ENCODE data around the gene PELI3. TPM values are rescaled to one million over a fixed set of nuclear protein-coding genes. Genes with fewer than 3 reads are reported as not detected.

The PELI3 gene
- polyA plus RNA-seq, 4 donors, result 3.1 to 5.0 (median 4.6) TPM

DNA sequence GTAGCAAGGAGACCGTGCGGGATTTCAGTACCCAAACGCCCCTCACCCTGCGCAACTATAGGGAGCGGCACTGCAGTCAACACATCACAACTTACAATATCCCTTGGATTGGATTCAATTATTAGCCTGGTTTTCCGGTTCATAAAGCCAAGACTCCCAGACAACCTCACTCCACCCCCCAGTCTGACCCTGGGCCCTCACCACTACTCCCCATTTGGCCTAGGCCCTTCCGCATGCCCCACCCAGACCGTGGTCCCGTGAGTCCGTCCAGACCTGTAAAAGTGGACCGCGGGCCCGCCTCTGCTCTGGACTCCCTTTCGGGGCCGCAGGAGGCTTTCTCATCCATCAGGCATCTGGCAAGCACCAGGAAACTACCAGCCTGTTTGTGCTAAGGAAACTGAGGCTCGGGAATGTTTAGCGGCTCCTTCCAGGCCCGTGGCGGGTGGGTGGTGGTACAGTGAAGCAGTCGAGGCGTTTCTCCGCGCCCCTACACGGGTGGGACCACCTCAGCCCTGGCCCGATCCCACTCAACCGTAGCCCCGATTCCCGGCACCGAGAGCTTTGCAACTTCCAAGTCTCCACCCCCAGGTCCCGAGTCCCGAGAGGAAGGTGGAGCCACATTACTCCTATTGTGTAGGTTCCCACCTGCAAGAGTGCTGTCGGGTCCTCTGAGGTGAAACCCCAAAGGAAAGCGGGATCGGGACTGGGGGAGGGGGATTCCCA lies 12.8 kb downstream of the PELI3 start:
- peak overlapping the region; percentile 60 to 79 (median 71) for H3K4me3 ChIP-seq (ENCODE audit: low read depth in 1 of 3, low read length in 3 of 3)
- FAIRE-seq (no peak), DNase-seq (peak in 1 of 2 donors; percentile 82)
- H3K36me3 ChIP-seq (ENCODE audit: control insufficient read depth in 3 of 3, insufficient read depth in 2 of 3, low read depth in 1 of 3, low read length in 3 of 3), result peaks cover 0 to 40% (median 2%) of the 10 kb centered on the region in 3 donors
- H3K27me3 ChIP-seq (ENCODE audit: control insufficient read depth in 3 of 3, insufficient read depth in 3 of 3, low read length in 3 of 3), result no peaks in the 10 kb centered on the region
- no peaks in the 10 kb centered on the region for H3K9me3 ChIP-seq (ENCODE audit: control insufficient read depth in 2 of 2, insufficient read depth in 1 of 2, low read depth in 1 of 2, low read length in 1 of 2)
- 0 to 3% (median 2%) methylated on average over 34 of the region's 34 CpGs for WGBS, 3 donors
- H3K4me1 ChIP-seq (ENCODE audit: control insufficient read depth in 3 of 3, insufficient read depth in 2 of 3, low read depth in 1 of 3, low read length in 2 of 3), result peaks cover 3 to 12% (median 4%) of the 10 kb centered on the region in 3 donors
- peak overlapping the region; percentile 87 to 98 (median 94) for H3K27ac ChIP-seq (ENCODE audit: low read depth in 1 of 3, low read length in 2 of 3)

DNA sequence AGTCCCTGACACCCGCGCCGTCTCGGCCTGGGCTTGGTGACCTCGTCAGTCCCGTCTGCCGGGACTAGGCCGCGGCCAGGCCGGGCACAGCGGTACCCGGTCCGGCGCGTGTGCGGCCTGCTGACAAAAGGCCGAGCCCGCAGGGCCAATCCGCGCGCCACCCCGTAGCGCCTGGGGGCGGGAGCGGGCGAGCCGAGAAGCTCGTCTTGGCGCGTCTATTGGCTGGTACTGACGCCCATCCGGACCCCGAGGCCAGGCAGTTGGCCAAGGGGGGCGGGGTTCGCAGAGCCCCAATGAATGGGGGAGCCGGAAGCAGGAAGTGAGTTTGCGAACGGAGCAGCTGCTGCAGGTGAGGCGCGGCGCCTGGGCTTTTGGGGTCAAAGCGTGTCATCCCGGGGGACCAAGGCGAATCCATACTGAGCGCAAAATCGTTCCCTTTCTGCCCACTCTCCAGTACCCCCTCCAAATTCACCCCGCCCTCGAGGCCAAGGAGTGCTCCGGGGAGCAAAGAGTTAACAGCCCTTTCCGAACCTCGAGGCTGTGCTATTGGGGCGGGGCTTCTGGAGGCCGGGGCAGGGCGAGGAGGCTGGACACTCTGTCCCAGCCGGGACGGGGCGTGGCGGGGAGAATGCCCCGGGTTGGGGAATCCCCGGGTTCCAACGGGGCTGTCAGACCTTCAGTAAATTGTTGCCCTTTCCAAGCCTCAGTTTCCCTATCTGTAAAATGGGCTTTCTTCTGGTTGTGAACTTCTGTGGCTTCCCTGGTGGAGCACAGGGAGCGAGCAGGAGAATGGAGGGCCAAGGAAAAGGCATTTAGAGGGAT lies 13.6 kb downstream of the PELI3 start, which contains the start of gene DPP3:
Gene DPP3, plus strand, starts transcription at position 318 of the 822 bp plus-strand sequence. CDS start 1,767 bp downstream, outside the sequence.
- Histone ChIP-seq H3K36me3 (ENCODE audit: control insufficient read depth in 3 of 3, insufficient read depth in 2 of 3, low read depth in 1 of 3, low read length in 3 of 3) (peaks cover 0 to 41% (median 2%) of the 10 kb centered on the region in 3 donors), H3K4me1 (ENCODE audit: control insufficient read depth in 3 of 3, insufficient read depth in 2 of 3, low read depth in 1 of 3, low read length in 2 of 3) (peaks cover 3 to 12% (median 4%) of the 10 kb centered on the region in 3 donors), H3K9me3 (ENCODE audit: control insufficient read depth in 2 of 2, insufficient read depth in 1 of 2, low read depth in 1 of 2, low read length in 1 of 2) (no peaks in the 10 kb centered on the region), H3K27ac (ENCODE audit: low read depth in 1 of 3, low read length in 2 of 3) (peak within 1 kb of the TSS; percentile 87 to 98 (median 94)), H3K27me3 (ENCODE audit: control insufficient read depth in 3 of 3, insufficient read depth in 3 of 3, low read length in 3 of 3) (no peaks in the 10 kb centered on the region), H3K4me3 (ENCODE audit: low read depth in 1 of 3, low read length in 3 of 3) (peak within 1 kb of the TSS; percentile 60 to 79 (median 71))
- 1% methylated on average over 45 to 62 of the region's 62 CpGs for WGBS, 3 donors
- DNase-seq, result peak; percentile 98 to 99
- FAIRE-seq, result no peak

DNA sequence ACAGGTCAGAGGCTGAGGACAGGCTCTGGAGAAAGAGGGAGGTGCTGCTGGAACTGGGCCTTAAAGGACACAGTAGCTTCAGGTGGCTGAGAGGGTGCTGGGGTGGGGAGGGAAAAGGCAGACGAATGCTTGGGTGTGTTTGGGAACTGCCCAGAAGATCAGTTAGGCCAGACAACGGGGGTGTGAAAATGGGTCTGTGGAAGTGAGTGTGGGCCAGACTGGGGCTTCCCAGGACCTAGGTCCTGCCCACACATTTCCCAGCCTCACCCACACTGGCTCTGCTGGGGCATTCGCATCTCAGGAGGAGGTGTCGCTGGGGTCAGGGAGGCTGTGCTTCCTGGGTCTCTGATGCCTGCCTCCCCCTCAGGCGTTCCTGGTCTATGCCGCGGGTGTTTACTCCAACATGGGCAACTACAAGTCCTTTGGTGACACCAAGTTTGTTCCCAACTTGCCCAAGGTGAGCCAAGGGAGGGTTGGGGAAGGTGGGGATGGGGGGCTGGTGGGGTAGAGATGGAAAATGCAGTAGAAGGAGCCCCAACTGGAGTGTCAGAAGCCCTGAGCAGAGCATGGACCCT lies 18.2 kb downstream of the PELI3 start:
- H3K27ac ChIP-seq (ENCODE audit: low read depth in 1 of 3, low read length in 2 of 3), result no peak overlapping the region
- no peaks in the 10 kb centered on the region for H3K27me3 ChIP-seq (ENCODE audit: control insufficient read depth in 3 of 3, insufficient read depth in 3 of 3, low read length in 3 of 3)
- 80 to 84% (median 84%) methylated on average over 7 of the region's 7 CpGs for WGBS, 3 donors
- H3K4me1 ChIP-seq (ENCODE audit: control insufficient read depth in 3 of 3, insufficient read depth in 2 of 3, low read depth in 1 of 3, low read length in 2 of 3), result peaks cover 2 to 5% (median 3%) of the 10 kb centered on the region in 3 donors
- FAIRE-seq (no peak), DNase-seq (no peak)
- H3K36me3 ChIP-seq (ENCODE audit: control insufficient read depth in 3 of 3, insufficient read depth in 2 of 3, low read depth in 1 of 3, low read length in 3 of 3), result peaks cover 2 to 60% (median 9%) of the 10 kb centered on the region in 3 donors
- H3K4me3 ChIP-seq (ENCODE audit: low read depth in 1 of 3, low read length in 3 of 3), result no peak overlapping the region
- H3K9me3 ChIP-seq (ENCODE audit: control insufficient read depth in 2 of 2, insufficient read depth in 1 of 2, low read depth in 1 of 2, low read length in 1 of 2), result no peaks in the 10 kb centered on the region

DNA sequence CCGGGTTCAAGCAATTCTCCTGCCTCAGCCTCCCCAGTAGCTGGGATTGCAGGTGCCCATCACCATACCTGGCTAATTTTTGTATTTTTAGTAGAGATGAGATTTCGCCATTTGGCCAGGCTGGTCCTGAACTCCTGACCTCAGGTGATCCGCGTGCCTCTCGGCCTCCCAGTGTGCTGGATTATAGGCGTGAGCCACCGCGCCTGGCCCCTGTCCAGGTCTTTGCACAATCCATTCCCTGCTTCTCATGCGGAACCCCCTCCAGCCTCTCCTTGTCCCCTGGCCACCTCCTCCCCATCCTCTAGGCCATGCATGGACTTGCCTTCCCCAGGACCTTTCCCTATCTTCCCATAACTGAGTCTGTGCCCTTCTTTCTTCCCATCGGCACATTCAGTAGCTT lies 22.3 kb downstream of the PELI3 start:
- Histone ChIP-seq H3K36me3 (ENCODE audit: control insufficient read depth in 3 of 3, insufficient read depth in 2 of 3, low read depth in 1 of 3, low read length in 3 of 3) (peaks cover 7 to 93% (median 9%) of the 10 kb centered on the region in 3 donors), H3K4me3 (ENCODE audit: low read depth in 1 of 3, low read length in 3 of 3) (no peak overlapping the region), H3K27ac (ENCODE audit: low read depth in 1 of 3, low read length in 2 of 3) (no peak overlapping the region), H3K27me3 (ENCODE audit: control insufficient read depth in 3 of 3, insufficient read depth in 3 of 3, low read length in 3 of 3) (no peaks in the 10 kb centered on the region), H3K4me1 (ENCODE audit: control insufficient read depth in 3 of 3, insufficient read depth in 2 of 3, low read depth in 1 of 3, low read length in 2 of 3) (peaks cover 0 to 17% (median 0%) of the 10 kb centered on the region in 3 donors), H3K9me3 (ENCODE audit: control insufficient read depth in 2 of 2, insufficient read depth in 1 of 2, low read depth in 1 of 2, low read length in 1 of 2) (no peaks in the 10 kb centered on the region)
- WGBS, 3 donors, result 91 to 95% (median 91%) methylated on average over 9 to 10 of the region's 10 CpGs
- FAIRE-seq (no peak), DNase-seq (no peak)

DNA sequence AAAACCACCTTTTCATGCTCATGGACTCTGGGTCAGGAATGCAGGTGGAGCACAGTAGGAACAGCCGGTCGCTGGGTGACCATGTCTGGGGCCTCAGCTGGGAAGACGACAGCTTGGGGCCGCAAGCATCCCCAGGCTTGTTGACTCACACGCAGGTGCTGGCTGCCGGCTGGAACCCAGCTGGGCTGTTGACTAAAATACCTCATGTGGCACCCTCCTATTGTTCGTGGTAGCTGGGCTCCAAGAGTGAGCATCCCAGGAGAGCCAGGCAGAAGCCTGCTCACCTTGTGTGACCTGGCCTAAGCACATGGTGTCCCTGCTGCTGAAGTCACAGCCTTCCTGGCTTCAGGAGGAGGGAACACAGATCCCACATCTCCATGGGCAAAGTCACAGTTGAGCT lies 22.9 kb downstream of the PELI3 start:
- H3K4me1 ChIP-seq (ENCODE audit: control insufficient read depth in 3 of 3, insufficient read depth in 2 of 3, low read depth in 1 of 3, low read length in 2 of 3), result peaks cover 0 to 18% (median 0%) of the 10 kb centered on the region in 3 donors
- H3K9me3 ChIP-seq (ENCODE audit: control insufficient read depth in 2 of 2, insufficient read depth in 1 of 2, low read depth in 1 of 2, low read length in 1 of 2), result no peaks in the 10 kb centered on the region
- WGBS, 3 donors, result 90 to 94% (median 91%) methylated on average over 7 of the region's 7 CpGs
- H3K27ac ChIP-seq (ENCODE audit: low read depth in 1 of 3, low read length in 2 of 3), result no peak overlapping the region
- FAIRE-seq, result no peak
- peaks cover 7 to 94% (median 7%) of the 10 kb centered on the region in 3 donors for H3K36me3 ChIP-seq (ENCODE audit: control insufficient read depth in 3 of 3, insufficient read depth in 2 of 3, low read depth in 1 of 3, low read length in 3 of 3)
- DNase-seq, result no peak
- no peak overlapping the region for H3K4me3 ChIP-seq (ENCODE audit: low read depth in 1 of 3, low read length in 3 of 3)
- no peaks in the 10 kb centered on the region for H3K27me3 ChIP-seq (ENCODE audit: control insufficient read depth in 3 of 3, insufficient read depth in 3 of 3, low read length in 3 of 3)

DNA sequence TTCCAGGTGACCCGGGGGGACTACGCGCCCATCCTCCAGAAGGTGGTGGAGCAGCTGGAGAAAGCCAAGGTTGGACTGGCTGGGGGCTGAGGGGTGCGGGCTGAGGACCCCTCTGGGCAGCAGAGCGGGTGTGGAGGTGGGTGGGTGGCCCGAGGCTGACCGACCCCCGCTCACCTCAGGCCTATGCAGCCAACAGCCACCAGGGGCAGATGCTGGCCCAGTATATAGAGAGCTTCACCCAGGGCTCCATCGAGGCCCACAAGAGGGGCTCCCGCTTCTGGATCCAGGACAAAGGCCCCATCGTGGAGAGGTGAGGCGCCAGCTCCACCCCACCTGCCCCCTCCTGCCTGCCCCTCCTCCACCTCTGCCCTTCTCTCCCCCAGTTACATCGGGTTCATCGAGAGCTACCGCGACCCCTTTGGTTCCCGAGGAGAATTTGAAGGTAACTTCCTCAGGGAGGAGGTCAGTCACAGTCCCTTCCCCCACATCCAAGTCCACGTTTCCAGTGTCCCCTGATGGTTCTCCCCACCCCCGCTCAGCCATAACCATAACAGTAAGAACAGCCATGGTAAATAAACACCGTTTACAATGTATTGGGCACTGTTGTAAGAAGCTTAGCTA lies 24.7 kb downstream of the PELI3 start:
- H3K27me3 ChIP-seq (ENCODE audit: control insufficient read depth in 3 of 3, insufficient read depth in 3 of 3, low read length in 3 of 3), result no peaks in the 10 kb centered on the region
- H3K36me3 ChIP-seq (ENCODE audit: control insufficient read depth in 3 of 3, insufficient read depth in 2 of 3, low read depth in 1 of 3, low read length in 3 of 3), result peaks cover 7 to 94% (median 9%) of the 10 kb centered on the region in 3 donors
- H3K4me1 ChIP-seq (ENCODE audit: control insufficient read depth in 3 of 3, insufficient read depth in 2 of 3, low read depth in 1 of 3, low read length in 2 of 3), result peaks cover 0 to 18% (median 0%) of the 10 kb centered on the region in 3 donors
- FAIRE-seq (no peak), DNase-seq (no peak)
- no peaks in the 10 kb centered on the region for H3K9me3 ChIP-seq (ENCODE audit: control insufficient read depth in 2 of 2, insufficient read depth in 1 of 2, low read depth in 1 of 2, low read length in 1 of 2)
- WGBS, 3 donors, result 78 to 87% (median 85%) methylated on average over 18 to 20 of the region's 20 CpGs
- H3K4me3 ChIP-seq (ENCODE audit: low read depth in 1 of 3, low read length in 3 of 3), result no peak overlapping the region
- no peak overlapping the region for H3K27ac ChIP-seq (ENCODE audit: low read depth in 1 of 3, low read length in 2 of 3)

DNA sequence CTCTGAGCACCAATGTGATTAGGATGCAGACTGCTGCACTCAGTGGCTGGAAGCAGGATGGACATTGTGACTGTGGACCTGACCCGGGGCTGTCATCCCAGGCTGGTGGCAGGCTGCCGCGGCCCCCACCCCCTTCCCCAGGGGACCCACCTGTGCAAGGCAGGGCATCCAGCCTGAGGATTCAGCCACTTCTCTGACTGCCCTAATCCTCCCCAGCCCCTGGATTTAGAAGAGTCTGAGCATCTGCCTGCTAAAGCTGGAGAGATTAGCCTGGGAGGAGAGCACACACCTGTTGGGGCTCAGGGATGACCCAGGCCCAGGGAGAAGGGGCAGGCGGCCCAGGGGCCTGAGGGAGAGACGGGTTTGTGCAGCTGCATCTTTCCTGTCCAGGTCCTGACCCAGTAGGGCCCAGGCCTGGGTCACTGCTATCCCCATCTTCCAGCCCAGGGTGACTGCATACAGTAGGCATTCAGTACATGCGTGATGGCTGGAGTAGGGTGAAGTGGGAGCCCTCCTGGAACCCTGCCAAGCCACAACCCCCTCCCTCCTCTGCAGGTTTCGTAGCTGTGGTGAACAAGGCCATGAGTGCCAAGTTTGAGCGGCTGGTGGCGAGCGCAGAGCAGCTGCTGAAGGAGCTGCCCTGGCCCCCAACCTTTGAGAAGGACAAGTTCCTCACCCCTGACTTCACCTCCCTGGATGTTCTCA lies 25.6 kb downstream of the PELI3 start:
- Histone ChIP-seq H3K27me3 (ENCODE audit: control insufficient read depth in 3 of 3, insufficient read depth in 3 of 3, low read length in 3 of 3) (no peaks in the 10 kb centered on the region), H3K27ac (ENCODE audit: low read depth in 1 of 3, low read length in 2 of 3) (peak overlapping the region in 1 of 3 donors; percentile 62), H3K4me3 (ENCODE audit: low read depth in 1 of 3, low read length in 3 of 3) (no peak overlapping the region), H3K36me3 (ENCODE audit: control insufficient read depth in 3 of 3, insufficient read depth in 2 of 3, low read depth in 1 of 3, low read length in 3 of 3) (peaks cover 5 to 94% (median 7%) of the 10 kb centered on the region in 3 donors), H3K9me3 (ENCODE audit: control insufficient read depth in 2 of 2, insufficient read depth in 1 of 2, low read depth in 1 of 2, low read length in 1 of 2) (no peaks in the 10 kb centered on the region), H3K4me1 (ENCODE audit: control insufficient read depth in 3 of 3, insufficient read depth in 2 of 3, low read depth in 1 of 3, low read length in 2 of 3) (peaks cover 0 to 18% (median 0%) of the 10 kb centered on the region in 3 donors)
- FAIRE-seq (no peak), DNase-seq (no peak)
- 87 to 92% (median 88%) methylated on average over 9 to 10 of the region's 10 CpGs for WGBS, 3 donors

Data from small intestine (tissue), 7 donors.